ENCODE data around the gene RASGRF2.

Gene RASGRF2

DNA sequence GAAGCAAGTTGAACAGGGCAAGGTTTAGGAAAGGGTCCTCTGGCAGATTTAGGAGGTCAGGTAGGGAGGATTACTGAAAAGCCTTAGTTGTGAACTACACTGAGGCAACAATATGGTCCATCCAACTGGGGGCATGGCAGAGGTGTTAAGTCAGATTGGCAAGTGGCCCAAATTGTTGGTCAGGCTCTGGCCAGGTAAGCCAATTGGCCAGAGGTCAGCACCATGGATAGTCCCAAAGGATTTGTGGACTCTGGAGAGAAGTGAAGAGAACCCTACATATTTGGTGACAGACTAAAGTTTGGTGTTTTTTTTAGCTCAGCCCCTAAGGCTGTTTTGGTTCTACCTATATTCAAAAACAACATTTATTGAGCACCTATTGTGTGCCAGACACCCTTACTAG, 39.1 kb upstream of the RASGRF2 start:
- no peak for DNase-seq (ENCODE audit: insufficient read length, low spot score)
- FAIRE-seq = no peak
- TF ChIP-seq, protein P1, sequence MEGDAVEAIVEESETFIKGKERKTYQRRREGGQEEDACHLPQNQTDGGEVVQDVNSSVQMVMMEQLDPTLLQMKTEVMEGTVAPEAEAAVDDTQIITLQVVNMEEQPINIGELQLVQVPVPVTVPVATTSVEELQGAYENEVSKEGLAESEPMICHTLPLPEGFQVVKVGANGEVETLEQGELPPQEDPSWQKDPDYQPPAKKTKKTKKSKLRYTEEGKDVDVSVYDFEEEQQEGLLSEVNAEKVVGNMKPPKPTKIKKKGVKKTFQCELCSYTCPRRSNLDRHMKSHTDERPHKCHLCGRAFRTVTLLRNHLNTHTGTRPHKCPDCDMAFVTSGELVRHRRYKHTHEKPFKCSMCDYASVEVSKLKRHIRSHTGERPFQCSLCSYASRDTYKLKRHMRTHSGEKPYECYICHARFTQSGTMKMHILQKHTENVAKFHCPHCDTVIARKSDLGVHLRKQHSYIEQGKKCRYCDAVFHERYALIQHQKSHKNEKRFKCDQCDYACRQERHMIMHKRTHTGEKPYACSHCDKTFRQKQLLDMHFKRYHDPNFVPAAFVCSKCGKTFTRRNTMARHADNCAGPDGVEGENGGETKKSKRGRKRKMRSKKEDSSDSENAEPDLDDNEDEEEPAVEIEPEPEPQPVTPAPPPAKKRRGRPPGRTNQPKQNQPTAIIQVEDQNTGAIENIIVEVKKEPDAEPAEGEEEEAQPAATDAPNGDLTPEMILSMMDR (IDR thresholded peaks at IDR 0.05; ENCODE audit: insufficient read depth, missing control alignments) = no peak

DNA sequence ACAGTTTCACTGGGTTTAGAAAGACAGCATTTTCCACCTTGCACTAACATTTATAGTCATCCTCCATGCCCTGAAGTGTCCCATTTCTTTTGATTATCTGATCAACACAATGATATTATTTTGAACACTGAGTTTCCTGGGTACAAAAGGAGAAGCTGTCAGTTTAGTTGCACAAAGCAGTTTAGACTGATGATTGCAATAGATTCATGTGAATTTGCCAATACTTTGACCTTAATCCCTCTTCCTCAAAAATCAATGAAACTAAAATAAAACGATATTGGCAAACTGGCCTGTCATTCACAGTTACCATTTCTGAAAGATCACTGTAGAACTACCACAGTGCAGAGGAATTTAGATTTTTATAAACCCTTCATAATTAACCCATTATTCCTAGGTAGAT, 34.2 kb upstream of the RASGRF2 start:
- DNase-seq (ENCODE audit: insufficient read length, low spot score) = no peak
- FAIRE-seq = no peak
- TF ChIP-seq, protein P1 (IDR thresholded peaks at IDR 0.05; ENCODE audit: insufficient read depth, missing control alignments) = no peak

DNA sequence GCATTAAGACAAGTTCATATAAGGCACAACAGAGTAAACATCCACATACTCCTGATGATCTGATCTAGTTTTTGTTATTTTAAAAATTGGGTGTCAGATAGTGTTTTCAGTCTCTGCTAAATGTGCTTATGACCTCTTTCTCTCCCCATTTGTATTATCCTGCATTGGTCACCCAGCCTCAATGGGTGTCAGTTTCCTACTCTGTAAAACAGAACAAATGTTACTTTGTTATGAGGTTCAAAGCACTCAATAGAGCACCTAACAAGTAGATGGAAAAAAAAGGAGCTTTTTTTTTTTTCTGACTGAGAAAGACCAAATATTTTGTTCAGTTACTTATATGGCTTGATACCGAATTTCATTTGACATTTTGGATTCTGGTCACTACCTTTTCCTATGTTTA, 33.6 kb upstream of the RASGRF2 start:
- TF ChIP-seq, protein P1 (IDR thresholded peaks at IDR 0.05; ENCODE audit: insufficient read depth, missing control alignments) = no peak
- no peak for DNase-seq (ENCODE audit: insufficient read length, low spot score)
- FAIRE-seq = no peak

DNA sequence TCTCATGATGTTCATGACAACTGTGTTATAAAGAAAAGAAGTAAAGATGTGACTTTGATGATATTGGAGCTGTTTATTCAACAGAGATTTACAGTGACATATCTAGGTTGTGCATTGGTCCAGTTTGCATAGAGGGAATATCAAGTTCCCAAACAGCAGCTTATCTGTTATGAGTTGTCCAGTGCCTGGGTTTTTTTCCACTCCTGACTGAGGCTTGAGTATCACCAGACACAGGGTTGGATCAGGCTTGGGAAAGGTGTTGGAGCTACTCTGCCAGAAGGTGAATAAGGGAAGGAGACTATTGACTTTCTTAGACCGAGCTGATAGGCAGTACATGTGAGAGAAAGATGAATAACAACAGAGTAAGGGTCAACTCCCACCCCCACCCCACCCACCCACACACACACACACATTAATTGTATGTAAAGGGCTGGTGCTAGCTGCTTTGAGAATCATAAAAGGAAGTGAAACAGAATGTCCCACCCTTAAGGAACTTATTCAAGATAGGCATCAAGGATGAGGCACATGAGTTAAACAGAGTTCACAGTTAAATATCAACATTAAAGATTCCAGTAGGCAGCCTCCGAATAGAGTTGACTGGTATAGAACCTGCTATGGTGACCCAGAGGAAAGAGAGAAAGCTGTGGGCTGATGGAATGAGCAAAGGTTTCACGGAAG, 33.0 kb upstream of the RASGRF2 start:
- DNase-seq (ENCODE audit: insufficient read length, low spot score) (no peak), FAIRE-seq (no peak)
- TF ChIP-seq, protein P1 (IDR thresholded peaks at IDR 0.05; ENCODE audit: insufficient read depth, missing control alignments) = no peak

DNA sequence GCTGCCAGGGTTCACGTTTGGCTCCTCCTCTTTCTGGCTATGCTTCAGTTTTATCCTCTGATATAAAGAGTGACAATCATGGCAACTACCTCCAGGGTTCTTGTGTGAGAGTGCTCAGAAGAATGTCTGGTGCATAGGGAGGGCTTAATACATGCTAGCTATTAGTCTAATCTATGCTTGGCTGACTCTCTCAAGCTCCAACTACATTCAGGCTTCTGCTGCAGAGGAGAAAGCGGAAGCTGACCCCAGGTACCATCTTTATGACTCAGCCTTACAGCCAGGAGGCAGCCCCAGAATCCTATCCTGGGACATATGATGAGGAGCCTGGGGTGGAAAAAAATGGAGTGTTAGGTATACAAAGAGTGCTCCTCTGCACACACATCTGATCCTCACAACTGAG, 32.1 kb upstream of the RASGRF2 start:
- DNase-seq (ENCODE audit: insufficient read length, low spot score) (no peak), FAIRE-seq (no peak)
- TF ChIP-seq, protein P1 (IDR thresholded peaks at IDR 0.05; ENCODE audit: insufficient read depth, missing control alignments) = no peak

DNA sequence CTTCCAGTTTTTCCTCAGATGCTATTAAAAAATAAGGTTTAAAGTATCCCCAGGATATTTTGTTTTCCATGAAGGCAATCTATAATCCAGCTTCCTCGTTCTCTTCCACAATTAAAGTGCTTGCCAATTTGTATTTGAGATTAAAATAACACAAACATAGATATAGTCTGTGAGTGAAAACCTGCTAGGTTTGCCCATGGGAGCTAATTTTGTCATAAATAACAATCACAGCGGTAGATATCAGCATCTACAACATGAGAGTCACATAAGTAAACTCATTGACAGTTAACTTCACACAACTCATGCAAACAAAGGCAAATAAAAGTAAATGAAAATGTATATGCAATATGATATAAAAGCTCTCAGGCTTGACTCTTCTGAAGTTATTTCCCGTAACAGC, 29.2 kb upstream of the RASGRF2 start:
- DNase-seq (ENCODE audit: insufficient read length, low spot score) (no peak), FAIRE-seq (no peak)
- TF ChIP-seq, protein P1 (IDR thresholded peaks at IDR 0.05; ENCODE audit: insufficient read depth, missing control alignments) = no peak

DNA sequence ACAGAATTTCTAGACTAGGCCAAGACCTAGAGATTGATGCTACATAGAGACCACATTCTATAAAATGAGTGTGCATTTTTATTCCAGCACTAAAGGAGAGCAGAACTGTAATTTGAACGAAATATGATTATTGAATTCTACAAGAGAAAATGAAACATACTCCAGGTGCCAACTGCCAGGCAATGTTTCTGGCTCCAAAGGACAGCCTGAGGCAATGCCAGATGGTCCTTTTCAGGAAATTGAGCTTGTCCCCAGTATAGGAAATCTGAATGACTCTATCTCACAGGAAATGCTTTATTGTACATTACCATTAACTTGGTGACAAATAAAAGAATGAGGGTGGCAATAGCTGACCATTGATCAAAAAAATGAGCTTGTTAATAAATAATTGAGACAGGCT, 28.8 kb upstream of the RASGRF2 start:
- FAIRE-seq (no peak), DNase-seq (ENCODE audit: insufficient read length, low spot score) (no peak)
- TF ChIP-seq, protein P1 (IDR thresholded peaks at IDR 0.05; ENCODE audit: insufficient read depth, missing control alignments) = no peak

Measured in D721Med (cell line).